Thyroid gland (tissue), 4 donors: Measurements from ENCODE around the gene LRP1. TPM values are rescaled to one million over a fixed set of nuclear protein-coding genes. Genes with fewer than 3 reads are reported as not detected.

ENCODE experiments used
- DNase-seq, 2 donors: peaks; one replicate each; pipeline ENCODE4 v3.0.0-alpha.2; 2019
- H3K27ac ChIP-seq, 3 donors: fragments of 200-600 bp; sonication (generic); 1 replicate in 2 of 3; 2 replicates in 1 of 3; pipeline ENCODE4 v1.5.1; 2016 to 2019; ENCODE audit warnings: mild to moderate bottlenecking in 1 of 3, moderate library complexity in 1 of 3
- H3K27me3 ChIP-seq: fragments of 200-600 bp; sonication (generic); one replicate; pipeline ENCODE4 v1.5.1; 2019
- H3K36me3 ChIP-seq, 2 donors: fragments of 200-600 bp; sonication (generic); one replicate each; pipeline ENCODE4 v1.5.1; 2016 to 2019
- H3K4me1 ChIP-seq, 2 donors: fragments of 200-600 bp; sonication (generic); one replicate each; pipeline ENCODE4 v1.5.1; 2017 to 2019
- H3K4me3 ChIP-seq, 3 donors: fragments of 200-600 bp; sonication (generic); replicated peaks in 1 of 3; 1 replicate in 2 of 3; 2 replicates in 1 of 3; pipeline ENCODE4 v1.5.1; 2016; ENCODE audit warnings: mild to moderate bottlenecking in 1 of 3
- H3K9me3 ChIP-seq: fragments of 200-600 bp; sonication (generic); one replicate; pipeline ENCODE4 v1.5.1; 2017
- POLR2A ChIP-seq, 2 donors: fragments of 450-650 bp; IDR thresholded peaks; one replicate each; pipeline ENCODE4 v1.6.1; 2017; ENCODE audit warnings: antibody characterized with exemption in 2 of 2, mild to moderate bottlenecking in 2 of 2, moderate library complexity in 1 of 2
- WGBS, 2 donors: methylation state at CpG; one replicate each; pipeline ENCODE4 v1.1.5; 2017; 5-methylcytosine and 5-hydroxymethylcytosine counted together
- intact Hi-C: fragments of 100-400 bp; cut with DNase I; formaldehyde crosslinking; loops from one replicate; pipeline ENCODE4 v1.15.1; 2023
- total RNA-seq, 4 donors: library from RNA; depleted of rRNA; stranded (reverse); fragments of >200 nt; gene quantifications; one replicate each; pipeline ENCODE4 v1.2.3, GENCODE V29; 2016
- TF ChIP-seq, protein P1 (sequence below), 6 experiments: fragments of 200-600 bp in 3 of 6; fragments of 450-650 bp in 3 of 6; sonication (generic) in 3 of 6; IDR thresholded peaks; one replicate each; pipeline ENCODE4 v1.5.1; 2016 to 2019; ENCODE audit warnings: antibody characterized with exemption in 6 of 6, mild to moderate bottlenecking in 2 of 6, inconsistent platforms in 1 of 6, moderate library complexity in 1 of 6

The LRP1 gene
- total RNA-seq, 4 donors from 2014 or later: 98.5 to 161 (median 118) TPM

DNA sequence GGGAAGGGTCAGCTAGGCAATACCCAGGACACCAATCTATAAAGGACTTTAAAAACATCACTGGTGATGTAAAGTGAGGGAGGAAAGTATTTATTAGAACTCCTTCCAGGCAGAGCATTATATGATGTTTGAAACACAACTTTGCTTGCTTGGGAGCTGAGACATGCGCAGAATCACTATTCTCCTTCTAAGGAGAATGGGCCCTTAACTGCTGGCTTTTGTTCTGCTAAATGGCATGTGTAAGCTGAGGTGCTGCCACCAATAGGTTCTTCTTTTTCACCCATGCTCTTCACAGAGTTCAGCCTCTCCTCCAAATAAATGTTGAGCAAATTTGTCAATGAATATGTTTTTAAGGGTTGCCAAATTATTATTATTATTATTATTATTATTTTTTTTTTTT is 118.8 kb downstream of the LRP1 start:
- TF ChIP-seq, protein P1, sequence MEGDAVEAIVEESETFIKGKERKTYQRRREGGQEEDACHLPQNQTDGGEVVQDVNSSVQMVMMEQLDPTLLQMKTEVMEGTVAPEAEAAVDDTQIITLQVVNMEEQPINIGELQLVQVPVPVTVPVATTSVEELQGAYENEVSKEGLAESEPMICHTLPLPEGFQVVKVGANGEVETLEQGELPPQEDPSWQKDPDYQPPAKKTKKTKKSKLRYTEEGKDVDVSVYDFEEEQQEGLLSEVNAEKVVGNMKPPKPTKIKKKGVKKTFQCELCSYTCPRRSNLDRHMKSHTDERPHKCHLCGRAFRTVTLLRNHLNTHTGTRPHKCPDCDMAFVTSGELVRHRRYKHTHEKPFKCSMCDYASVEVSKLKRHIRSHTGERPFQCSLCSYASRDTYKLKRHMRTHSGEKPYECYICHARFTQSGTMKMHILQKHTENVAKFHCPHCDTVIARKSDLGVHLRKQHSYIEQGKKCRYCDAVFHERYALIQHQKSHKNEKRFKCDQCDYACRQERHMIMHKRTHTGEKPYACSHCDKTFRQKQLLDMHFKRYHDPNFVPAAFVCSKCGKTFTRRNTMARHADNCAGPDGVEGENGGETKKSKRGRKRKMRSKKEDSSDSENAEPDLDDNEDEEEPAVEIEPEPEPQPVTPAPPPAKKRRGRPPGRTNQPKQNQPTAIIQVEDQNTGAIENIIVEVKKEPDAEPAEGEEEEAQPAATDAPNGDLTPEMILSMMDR (IDR thresholded peaks at IDR 0.05): no peak
- no peak for TF ChIP-seq POLR2A (IDR thresholded peaks at IDR 0.05)
- Histone ChIP-seq H3K4me3 (no peak overlapping the region), H3K4me1 (peaks cover 17 to 18% of the 10 kb centered on the region in 2 donors), H3K36me3 (no peaks in the 10 kb centered on the region), H3K27ac (no peak overlapping the region), H3K9me3 (no peaks in the 10 kb centered on the region), H3K27me3 (peaks cover 13% of the 10 kb centered on the region)
- intact Hi-C loops: no loop called here
- no peak for DNase-seq
- WGBS, 2 donors: 88 to 91% methylated on average over 1 of the region's 1 CpG

- Histone ChIP-seq H3K9me3 (no peaks in the 10 kb centered on the region), H3K4me1 (peaks cover 0 to under 1% of the 10 kb centered on the region in 2 donors), H3K27me3 (peaks cover under 1% of the 10 kb centered on the region), H3K27ac (no peak overlapping the region), H3K36me3 (no peaks in the 10 kb centered on the region), H3K4me3 (no peak overlapping the region)
- intact Hi-C loops: no loop called here
- DNase-seq: no peak
- TF ChIP-seq, protein P1 (IDR thresholded peaks at IDR 0.05): no peak
- TF ChIP-seq POLR2A (IDR thresholded peaks at IDR 0.05): no peak
- 83 to 85% methylated on average over 7 of the region's 7 CpGs for WGBS, 2 donors
Observed at GRCh38 chr12:57248934-57249742, 120.9 kb downstream of the LRP1 start.

GRCh38 chr12:57250541-57250940 is 122.3 kb downstream of the LRP1 start:
- DNase-seq: no peak
- 73 to 77% methylated on average over 3 of the region's 3 CpGs for WGBS, 2 donors
- intact Hi-C loops: no loop called here
- H3K27ac ChIP-seq: no peak overlapping the region
- no peak overlapping the region for H3K4me3 ChIP-seq
- H3K36me3 ChIP-seq: peaks cover 4 to 6% of the 10 kb centered on the region in 2 donors
- H3K4me1 ChIP-seq: no peaks in the 10 kb centered on the region
- TF ChIP-seq, protein P1 (IDR thresholded peaks at IDR 0.05): no peak
- no peak for TF ChIP-seq POLR2A (IDR thresholded peaks at IDR 0.05)
- no peaks in the 10 kb centered on the region for H3K27me3 ChIP-seq
- H3K9me3 ChIP-seq: no peaks in the 10 kb centered on the region

GRCh38 chr12:57250956-57251355 is 122.7 kb downstream of the LRP1 start, which contains the start of gene STAC3:
STAC3 (minus strand) TSS chr12:57251187; CDS start chr12:57249636, 1,551 bp downstream.
- Histone ChIP-seq H3K4me3 (no peak within 1 kb of the TSS), H3K36me3 (peaks cover 6 to 8% of the 10 kb centered on the region in 2 donors), H3K27me3 (no peaks in the 10 kb centered on the region), H3K9me3 (no peaks in the 10 kb centered on the region), H3K4me1 (no peaks in the 10 kb centered on the region), H3K27ac (no peak within 1 kb of the TSS)
- no peak for TF ChIP-seq POLR2A (IDR thresholded peaks at IDR 0.05)
- TF ChIP-seq, protein P1 (IDR thresholded peaks at IDR 0.05): no peak
- 52 to 70% methylated on average over 7 of the region's 7 CpGs for WGBS, 2 donors
- DNase-seq: no peak
- intact Hi-C loops: no loop called here
